DND-41 (cell line): ENCODE measurements around the gene AUH.

Experiments
- ATAC-seq: fragments of 200-7000 bp; cut with Tn5 transposase; 3 replicates; pipeline ENCODE4 v1.9.1; 2021; ENCODE audit warnings: low read depth; ENCODE audit not compliant: insufficient read depth
- DNase-seq: peaks from one replicate; pipeline ENCODE4 v3.0.0-alpha.2; 2020
- H2AFZ ChIP-seq: 2 replicates; pipeline ENCODE4 v1.6.0; 2012; ENCODE audit warnings: low read depth, low read length
- H3K27ac ChIP-seq: 2 replicates; pipeline ENCODE4 v1.5.1; 2012; ENCODE audit warnings: low read length, inconsistent platforms
- H3K27me3 ChIP-seq: fragments of 200-600 bp; sonication (generic); 2 replicates; pipeline ENCODE4 v1.6.0; 2012; ENCODE audit warnings: low read length, mild to moderate bottlenecking, inconsistent platforms; ENCODE audit not compliant: insufficient read depth, poor library complexity
- H3K36me3 ChIP-seq: 2 replicates; pipeline ENCODE4 v1.5.1; 2012; ENCODE audit warnings: low read length, inconsistent platforms; ENCODE audit not compliant: insufficient read depth
- H3K4me1 ChIP-seq: 2 replicates; pipeline ENCODE4 v1.5.1; 2012; ENCODE audit warnings: mild to moderate bottlenecking, low read length; ENCODE audit not compliant: insufficient read depth
- H3K4me2 ChIP-seq: 2 replicates; pipeline ENCODE4 v1.6.0; 2012; ENCODE audit warnings: mild to moderate bottlenecking, moderate library complexity, low read length, inconsistent platforms; ENCODE audit not compliant: insufficient read depth
- H3K4me3 ChIP-seq, 2 experiments: fragments of 200-600 bp in 1 of 2; shearing (Covaris generic) in 1 of 2; 2 replicates each; pipeline ENCODE4 v1.5.1; 2012 to 2016; ENCODE audit warnings: inconsistent platforms in 2 of 2, low read length in 2 of 2, mild to moderate bottlenecking in 2 of 2, low read depth in 1 of 2, moderate library complexity in 1 of 2
- H3K79me2 ChIP-seq: 2 replicates; pipeline ENCODE4 v1.6.0; 2012; ENCODE audit warnings: low read length, inconsistent platforms; ENCODE audit not compliant: insufficient read depth
- H3K9ac ChIP-seq: 2 replicates; pipeline ENCODE4 v1.6.0; 2012; ENCODE audit warnings: low read depth, mild to moderate bottlenecking, inconsistent platforms, low read length, moderate library complexity
- H3K9me3 ChIP-seq: 2 replicates; pipeline ENCODE4 v1.5.1; 2012; ENCODE audit warnings: low read length, moderate library complexity, mild to moderate bottlenecking, inconsistent platforms; ENCODE audit not compliant: insufficient read depth, severe bottlenecking
- H4K20me1 ChIP-seq: 2 replicates; pipeline ENCODE4 v1.6.0; 2012; ENCODE audit warnings: low read length; ENCODE audit not compliant: insufficient read depth
- EZH2 ChIP-seq: IDR thresholded peaks from 3 replicates; pipeline ENCODE4 v1.6.1; 2012; ENCODE audit warnings: borderline replicate concordance, low read depth, mild to moderate bottlenecking, moderate library complexity, low read length, inconsistent platforms; ENCODE audit not compliant: severe bottlenecking
- TF ChIP-seq, protein P1 (sequence below): IDR thresholded peaks from 2 replicates; pipeline ENCODE4 v1.5.1; 2012; ENCODE audit warnings: borderline replicate concordance, low read length, moderate library complexity, mild to moderate bottlenecking; ENCODE audit not compliant: poor library complexity, severe bottlenecking; ENCODE audit errors: extremely low read depth

Gene AUH

DNA sequence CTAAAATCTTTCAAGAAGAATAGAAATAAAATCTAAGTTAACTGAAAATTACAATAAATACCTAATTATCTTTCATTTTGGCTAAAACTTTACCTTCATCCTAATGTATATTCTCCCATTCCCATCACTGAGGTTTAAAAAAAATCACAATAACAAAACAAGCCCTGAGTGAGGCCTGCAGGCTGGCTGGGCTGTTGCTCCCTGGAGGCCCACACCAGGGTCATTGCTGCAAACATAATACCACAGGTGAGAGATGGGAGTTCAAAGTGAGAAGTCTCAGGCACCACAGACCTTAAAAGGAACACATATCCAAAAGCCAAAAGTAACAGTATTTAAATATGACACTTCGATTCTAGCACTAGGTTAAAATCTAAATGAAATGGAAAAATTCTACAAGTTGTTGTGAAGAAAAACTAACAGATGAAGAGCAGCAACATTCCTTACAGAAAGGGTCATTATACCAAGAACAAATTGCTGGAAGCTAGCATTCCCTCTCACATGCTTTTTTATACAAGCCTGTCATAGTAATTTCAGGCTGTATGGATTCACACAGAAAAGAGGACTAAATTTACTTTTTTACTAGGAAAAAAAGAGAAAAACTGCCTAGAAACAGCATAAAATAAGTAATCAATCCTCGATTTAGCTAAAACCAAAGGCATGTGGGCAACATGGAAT, 57.8 kb downstream of the AUH start:
- no peaks in the 10 kb centered on the region for H3K4me1 ChIP-seq
- no peaks in the 10 kb centered on the region for H3K36me3 ChIP-seq
- H3K9ac ChIP-seq: no peak overlapping the region
- no peak overlapping the region for H2AFZ ChIP-seq
- TF ChIP-seq, protein P1, sequence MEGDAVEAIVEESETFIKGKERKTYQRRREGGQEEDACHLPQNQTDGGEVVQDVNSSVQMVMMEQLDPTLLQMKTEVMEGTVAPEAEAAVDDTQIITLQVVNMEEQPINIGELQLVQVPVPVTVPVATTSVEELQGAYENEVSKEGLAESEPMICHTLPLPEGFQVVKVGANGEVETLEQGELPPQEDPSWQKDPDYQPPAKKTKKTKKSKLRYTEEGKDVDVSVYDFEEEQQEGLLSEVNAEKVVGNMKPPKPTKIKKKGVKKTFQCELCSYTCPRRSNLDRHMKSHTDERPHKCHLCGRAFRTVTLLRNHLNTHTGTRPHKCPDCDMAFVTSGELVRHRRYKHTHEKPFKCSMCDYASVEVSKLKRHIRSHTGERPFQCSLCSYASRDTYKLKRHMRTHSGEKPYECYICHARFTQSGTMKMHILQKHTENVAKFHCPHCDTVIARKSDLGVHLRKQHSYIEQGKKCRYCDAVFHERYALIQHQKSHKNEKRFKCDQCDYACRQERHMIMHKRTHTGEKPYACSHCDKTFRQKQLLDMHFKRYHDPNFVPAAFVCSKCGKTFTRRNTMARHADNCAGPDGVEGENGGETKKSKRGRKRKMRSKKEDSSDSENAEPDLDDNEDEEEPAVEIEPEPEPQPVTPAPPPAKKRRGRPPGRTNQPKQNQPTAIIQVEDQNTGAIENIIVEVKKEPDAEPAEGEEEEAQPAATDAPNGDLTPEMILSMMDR: no peak
- no peak for TF ChIP-seq EZH2
- DNase-seq (no peak), ATAC-seq (no peak)
- H3K4me3 ChIP-seq: no peak overlapping the region
- no peak overlapping the region for H3K4me2 ChIP-seq
- no peaks in the 10 kb centered on the region for H3K27me3 ChIP-seq
- no peaks in the 10 kb centered on the region for H3K79me2 ChIP-seq
- H3K27ac ChIP-seq: no peak overlapping the region
- 0 out of 2 replicates have a peak, but pooled peaks cover 3% of the 10 kb centered on the region for H4K20me1 ChIP-seq
- H3K9me3 ChIP-seq: no peaks in the 10 kb centered on the region

DNA sequence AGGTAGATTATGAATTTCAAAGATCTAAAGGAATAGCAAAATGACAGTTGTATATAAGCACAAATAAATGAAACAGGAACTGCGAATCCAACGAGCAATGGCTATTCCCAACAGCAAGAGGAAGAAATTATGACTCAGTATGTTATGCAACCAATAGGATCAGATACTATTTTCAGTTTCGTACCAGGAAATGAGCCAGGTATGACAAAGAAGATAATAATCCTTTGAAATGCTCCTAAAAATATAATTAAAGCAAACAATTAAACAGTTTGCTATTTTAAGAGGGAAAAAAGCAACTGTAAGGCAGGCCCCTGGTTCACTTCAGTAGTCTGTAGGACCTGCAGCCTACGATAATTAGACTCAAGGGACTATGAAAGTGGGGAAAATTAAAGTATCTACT, 58.9 kb downstream of the AUH start:
- TF ChIP-seq, protein P1: no peak
- TF ChIP-seq EZH2: no peak
- H3K9me3 ChIP-seq: no peaks in the 10 kb centered on the region
- no peaks in the 10 kb centered on the region for H3K36me3 ChIP-seq
- H3K27ac ChIP-seq: no peak overlapping the region
- DNase-seq (no peak), ATAC-seq (no peak)
- no peak overlapping the region for H3K4me3 ChIP-seq
- H3K4me1 ChIP-seq: no peaks in the 10 kb centered on the region
- H2AFZ ChIP-seq: no peak overlapping the region
- no peak overlapping the region for H3K4me2 ChIP-seq
- H3K9ac ChIP-seq: no peak overlapping the region
- H3K27me3 ChIP-seq: no peaks in the 10 kb centered on the region
- no peaks in the 10 kb centered on the region for H3K79me2 ChIP-seq
- 0 out of 2 replicates have a peak, but pooled peaks cover 3% of the 10 kb centered on the region for H4K20me1 ChIP-seq

DNA sequence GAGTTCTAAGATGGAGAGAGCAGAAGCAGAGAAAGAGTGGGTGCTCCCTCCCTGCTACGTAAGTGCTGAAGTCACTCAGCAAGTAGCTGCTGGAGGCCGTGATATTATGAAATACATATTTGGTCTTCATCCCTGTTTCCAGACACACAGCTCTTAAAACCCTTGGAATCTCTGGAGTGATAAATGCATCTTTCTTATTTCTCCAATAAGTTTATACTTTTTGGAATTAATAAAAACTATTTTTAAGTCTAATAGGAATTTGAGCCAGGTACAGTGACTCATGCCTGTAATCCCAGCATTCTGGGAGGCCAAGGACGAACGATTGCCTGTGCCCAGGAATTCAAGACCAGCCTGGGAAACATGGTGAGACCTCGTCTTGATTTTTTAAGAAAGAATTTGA, 60.6 kb downstream of the AUH start:
- H3K27me3 ChIP-seq: no peaks in the 10 kb centered on the region
- TF ChIP-seq, protein P1: no peak
- no peak for TF ChIP-seq EZH2
- H3K9me3 ChIP-seq: no peaks in the 10 kb centered on the region
- H3K36me3 ChIP-seq: peaks cover 8% of the 10 kb centered on the region; the same call in 1 of the 2 replicates
- 0 out of 2 replicates have a peak, but pooled peaks cover 3% of the 10 kb centered on the region for H4K20me1 ChIP-seq
- H3K79me2 ChIP-seq: no peaks in the 10 kb centered on the region
- H3K4me1 ChIP-seq: no peaks in the 10 kb centered on the region
- H3K9ac ChIP-seq: no peak overlapping the region
- no peak overlapping the region for H3K4me2 ChIP-seq
- no peak overlapping the region for H3K4me3 ChIP-seq
- DNase-seq (no peak), ATAC-seq (no peak)
- H2AFZ ChIP-seq: no peak overlapping the region
- H3K27ac ChIP-seq: no peak overlapping the region

DNA sequence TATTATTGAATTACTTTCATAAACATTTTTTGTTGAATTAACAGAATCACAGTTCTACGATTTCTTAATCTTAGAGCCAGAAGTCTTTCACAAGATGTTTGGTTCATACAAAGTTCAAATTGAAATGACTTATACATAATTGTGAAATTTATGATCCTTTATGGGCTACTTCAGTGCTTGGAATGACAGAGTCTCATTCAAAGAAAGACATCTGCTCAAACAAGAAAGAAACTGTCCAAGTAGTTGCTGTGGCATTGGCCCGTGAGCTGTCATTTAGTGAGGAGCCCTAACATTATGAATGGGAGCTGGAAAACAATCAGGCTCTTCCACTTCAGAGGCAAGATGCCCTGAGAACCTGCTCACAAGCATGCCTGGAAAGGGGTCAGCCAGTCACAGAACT, 63.4 kb downstream of the AUH start:
- no peak overlapping the region for H3K4me3 ChIP-seq
- H3K4me1 ChIP-seq: no peaks in the 10 kb centered on the region
- ATAC-seq: no peak
- H3K36me3 ChIP-seq: peaks cover 31% of the 10 kb centered on the region; the same call in 1 of the 2 replicates
- H3K9ac ChIP-seq: no peak overlapping the region
- H2AFZ ChIP-seq: no peak overlapping the region
- H3K4me2 ChIP-seq: no peak overlapping the region
- no peaks in the 10 kb centered on the region for H3K9me3 ChIP-seq
- no peaks in the 10 kb centered on the region for H3K79me2 ChIP-seq
- H3K27me3 ChIP-seq: no peaks in the 10 kb centered on the region
- H3K27ac ChIP-seq: no peak overlapping the region
- no peak for DNase-seq
- no peaks in the 10 kb centered on the region for H4K20me1 ChIP-seq
- no peak for TF ChIP-seq EZH2
- TF ChIP-seq, protein P1: no peak
